GM21576 (cell line): ENCODE data around the gene INSM1.

Experiments used
- ATAC-seq: cut with Tn5 transposase; IDR thresholded peaks from one replicate; pipeline ENCODE4 v1.9.1; 2021; ENCODE audit warnings: mild to moderate bottlenecking, moderate library complexity; ENCODE audit not compliant: unreplicated experiment

INSM1 gene

DNA sequence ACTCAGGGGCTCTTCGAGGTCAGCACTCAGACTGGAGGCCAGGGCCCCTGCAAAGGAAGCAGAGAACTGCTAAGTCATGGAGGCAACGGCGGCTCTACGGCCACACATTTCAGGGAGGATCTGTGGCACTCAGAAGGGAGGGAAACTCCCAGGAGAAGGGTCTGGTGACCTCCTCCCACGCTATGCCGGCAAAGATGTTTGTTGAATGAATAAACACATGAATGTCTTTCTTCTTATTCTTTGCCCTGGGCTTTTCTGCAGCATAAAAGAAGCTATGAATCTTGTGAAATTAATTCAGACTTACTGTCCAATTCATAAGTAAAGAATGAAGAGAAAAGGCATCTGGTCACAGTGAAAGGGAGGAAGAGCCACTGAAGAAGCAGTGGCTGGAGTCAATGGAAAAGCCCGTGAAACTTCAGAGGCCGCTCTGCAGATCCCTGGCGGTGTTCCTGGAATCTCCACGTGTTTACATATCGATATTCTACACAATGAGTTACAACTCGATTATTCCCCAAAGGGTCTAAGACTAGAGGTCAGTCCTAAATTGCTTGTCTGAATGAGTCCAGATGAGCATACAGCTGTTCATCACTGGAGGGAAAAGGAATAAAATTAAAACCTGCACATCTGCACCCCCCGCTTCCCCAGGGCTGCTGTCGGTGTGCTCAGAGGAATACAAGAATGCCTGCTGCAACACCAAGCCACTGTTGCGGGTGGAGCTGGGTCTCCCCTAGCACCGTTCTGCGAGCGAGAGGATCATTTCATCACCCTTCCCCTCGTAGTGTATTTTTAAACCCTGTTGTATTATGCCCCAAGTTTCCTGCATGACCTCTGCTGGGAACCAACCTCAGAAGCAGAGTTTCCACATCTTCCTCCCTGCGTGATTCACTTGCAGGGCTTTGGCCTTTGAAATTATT is 25.6 kb downstream of the INSM1 start:
- ATAC-seq = no peak

DNA sequence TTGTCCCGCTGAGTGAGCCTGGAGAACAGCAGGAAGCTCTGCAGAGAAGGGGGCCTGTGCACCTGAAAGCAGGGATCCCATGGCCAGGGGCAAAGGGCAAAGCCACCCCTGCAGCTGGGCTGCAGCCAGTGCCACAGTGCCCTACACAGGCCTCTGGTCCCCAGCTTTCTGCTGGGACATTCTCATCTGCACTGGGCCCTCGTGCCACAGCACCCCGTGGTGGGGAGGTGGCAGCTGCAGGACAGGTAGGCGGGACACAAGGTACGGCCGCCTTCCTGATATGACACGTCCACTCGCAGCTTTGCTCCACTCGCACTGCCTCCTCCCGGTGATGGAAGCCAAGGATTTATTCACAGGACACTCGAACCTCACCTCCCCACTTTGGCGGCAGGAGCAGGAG is 27.2 kb downstream of the INSM1 start:
- ATAC-seq = no peak

DNA sequence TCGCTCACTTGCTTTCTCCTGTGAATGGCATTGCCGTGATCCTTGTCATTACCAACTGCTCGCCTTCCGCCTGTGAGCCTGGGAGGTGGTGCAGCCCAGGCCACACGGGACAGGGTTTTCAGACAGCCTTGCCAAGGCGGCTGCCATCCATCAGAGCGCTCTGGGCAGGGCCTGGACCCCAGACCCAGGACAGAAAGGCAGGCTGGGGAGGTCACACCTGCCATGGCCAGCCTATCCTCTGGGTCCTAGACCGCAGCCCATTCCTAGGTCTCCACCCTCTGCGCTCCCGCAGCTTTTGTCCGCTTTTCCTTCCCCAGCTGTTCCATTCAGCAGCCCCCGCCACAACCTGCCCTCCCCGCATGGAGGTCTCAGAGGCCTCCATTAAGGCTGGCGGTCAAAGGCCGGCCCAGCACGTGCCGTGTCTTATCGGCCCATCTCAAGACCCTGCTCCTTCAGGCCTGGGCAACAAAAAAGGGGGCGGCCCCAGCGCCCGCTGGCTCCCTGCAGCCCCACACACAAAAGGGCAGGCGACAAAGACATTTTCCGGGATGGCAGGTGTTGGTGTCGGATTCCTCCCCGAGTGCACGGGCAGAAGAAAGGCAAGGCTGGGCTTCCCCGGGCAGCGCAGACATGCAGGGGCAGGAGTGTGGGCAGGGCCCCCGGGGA is 28.1 kb downstream of the INSM1 start:
- no peak for ATAC-seq

DNA sequence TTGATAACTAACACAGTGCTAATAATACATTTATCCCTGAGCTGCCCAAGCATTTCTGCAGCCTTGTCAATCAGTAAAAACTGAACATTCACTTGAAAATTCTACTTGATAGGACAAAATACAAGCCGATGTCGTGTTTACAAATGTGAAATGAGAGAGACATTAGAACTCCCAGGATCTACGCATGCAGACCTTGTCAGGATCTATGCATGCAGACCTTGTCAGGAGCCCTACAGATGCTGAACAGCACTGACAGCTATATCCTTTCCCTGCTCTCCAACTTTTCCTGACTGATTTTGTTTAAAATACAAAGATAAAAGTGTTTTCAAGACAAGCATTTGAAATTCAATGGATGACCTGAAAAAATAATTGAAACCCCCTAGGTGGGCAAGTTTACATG is 28.9 kb downstream of the INSM1 start:
- ATAC-seq = no peak

DNA sequence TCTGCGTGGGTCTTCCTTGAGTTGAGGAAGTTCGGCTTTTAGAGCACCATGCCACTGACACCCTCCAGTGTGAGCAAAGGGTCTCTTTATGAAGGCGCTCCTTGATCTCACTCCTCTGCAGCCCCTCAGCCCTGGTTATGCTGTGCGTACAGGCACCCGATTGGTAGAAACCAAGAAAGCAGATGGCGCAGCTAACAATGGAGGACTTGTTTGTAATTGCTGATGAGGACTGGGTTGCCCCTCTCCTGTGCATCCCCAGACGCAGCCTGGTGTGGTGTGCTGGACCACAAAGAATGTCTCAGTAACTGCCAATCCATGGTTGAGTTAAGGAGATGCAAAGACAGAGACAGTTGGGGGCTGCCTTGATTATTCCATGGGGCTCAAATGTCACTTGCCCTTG is 30.2 kb downstream of the INSM1 start:
- no peak for ATAC-seq

DNA sequence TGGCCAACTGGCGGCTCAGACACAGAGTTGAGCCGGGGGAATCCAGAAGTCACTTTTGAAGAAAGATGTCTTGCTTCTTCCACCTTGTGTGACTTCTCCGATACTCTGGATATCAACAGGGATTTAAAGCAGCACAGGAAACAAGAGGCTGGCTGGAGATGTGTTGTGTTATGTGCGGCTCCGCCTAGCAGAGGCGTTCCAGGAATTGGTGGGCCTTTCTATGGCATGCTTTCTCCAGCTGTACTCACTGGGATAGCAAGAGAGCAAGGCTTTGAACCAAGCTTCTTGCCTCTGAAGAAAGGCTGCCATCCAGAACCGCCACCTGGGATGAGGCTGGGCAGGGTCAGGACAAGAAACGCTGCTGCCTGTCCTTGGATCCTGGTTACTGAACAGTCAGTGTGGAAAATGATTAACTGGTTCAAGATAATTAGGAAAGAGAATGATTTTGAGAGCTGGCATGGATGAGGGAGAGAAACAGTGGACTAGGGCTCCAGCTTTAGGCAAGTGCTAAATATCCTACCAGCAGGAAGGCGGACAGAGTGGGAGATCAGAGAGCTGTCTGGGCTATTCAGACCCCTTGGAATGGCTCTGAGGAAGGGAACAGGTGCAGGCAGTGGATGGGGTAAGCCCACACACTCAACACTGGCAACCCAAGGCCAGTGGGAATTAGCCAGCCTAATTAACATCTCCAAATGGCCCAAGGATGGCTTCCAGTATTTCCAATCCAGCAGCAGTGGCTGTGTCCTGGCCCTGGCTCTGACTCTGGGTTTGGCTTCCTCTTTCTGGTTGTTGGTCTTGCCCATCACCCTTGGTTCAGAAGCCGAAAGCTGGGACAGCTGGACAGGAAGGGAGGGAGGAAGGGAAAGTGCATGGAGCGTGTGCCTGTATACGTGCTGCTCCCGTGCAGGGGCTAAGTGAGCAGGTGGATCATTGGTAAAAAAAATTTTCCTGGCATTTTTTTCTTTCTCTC is 31.9 kb downstream of the INSM1 start:
- no peak for ATAC-seq

DNA sequence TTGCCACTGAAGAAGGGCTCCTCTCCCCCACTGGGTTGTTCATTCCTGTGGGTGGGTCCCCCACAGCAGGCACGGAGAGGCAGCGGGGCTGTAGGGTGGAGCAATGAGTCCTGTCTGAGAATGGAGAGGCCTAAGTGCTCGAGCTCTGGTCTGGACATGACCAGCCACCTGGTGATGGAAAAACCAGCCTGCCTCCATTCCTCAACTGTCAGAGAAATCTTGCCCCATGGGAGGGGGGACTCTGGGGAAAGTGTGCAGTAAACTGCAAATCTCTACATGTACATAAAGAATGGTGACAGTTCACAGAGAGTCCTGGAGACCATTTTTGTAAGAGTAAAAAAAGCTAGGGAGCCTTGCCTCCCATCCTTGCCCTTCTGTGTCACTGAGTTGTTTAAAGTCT is 34.1 kb downstream of the INSM1 start:
- ATAC-seq = no peak

DNA sequence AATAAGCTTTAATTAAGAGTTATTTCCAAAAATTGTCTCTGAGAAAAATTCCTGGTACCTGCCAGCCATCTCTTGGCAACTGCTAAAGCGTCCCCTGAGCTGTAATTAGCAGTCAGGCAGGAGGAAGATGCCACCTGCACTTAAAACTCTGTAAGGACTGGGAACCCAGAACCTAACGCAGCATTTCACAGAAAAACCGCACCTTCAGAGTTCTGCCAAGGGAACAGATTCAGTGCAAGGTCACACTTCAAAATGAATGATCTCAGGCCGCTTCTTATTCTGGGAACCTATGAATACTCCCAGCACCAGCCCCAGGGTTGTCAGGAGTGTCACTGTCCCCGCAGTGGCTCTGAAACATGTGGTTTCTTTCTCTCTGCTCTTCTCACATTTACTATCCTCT is 36.7 kb downstream of the INSM1 start:
- ATAC-seq = no peak

DNA sequence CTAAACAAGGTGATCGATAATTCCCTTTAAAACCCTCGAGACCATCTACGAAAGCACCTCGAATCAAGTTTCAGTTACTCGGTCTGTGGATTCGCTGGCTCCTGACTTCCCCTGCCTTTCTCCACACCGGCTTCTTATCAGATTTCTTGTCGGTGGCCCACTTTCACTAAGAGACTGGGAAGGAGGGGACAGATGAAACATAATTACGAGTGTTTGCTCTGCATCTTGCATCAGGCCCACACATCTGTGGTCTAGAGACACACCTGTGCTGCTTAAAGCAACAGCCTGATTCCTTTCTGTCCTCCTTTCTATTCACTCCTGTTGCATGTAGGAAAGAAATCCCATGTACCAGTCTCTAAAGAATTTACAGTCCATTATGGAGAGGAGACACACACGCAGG is 37.7 kb downstream of the INSM1 start:
- no peak for ATAC-seq

DNA sequence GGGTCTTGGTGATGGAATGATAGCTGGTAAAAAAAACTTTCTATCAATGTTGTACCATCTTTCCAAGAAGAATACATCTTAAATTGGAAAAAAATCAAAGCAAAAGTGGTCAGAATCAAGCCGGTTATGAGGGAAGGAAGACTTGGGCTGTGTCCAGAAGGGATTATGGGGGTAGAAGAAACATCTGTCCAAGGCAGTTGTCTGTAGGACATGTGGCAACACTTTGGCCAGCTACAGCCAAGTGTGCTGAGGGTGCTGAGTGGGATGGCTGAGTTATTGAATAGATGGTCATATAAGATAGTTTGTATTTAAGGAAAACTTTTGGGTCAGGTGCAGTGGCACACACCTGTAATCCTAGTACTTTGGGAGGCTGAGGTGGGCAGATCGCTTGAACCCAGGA is 38.4 kb downstream of the INSM1 start:
- no peak for ATAC-seq

DNA sequence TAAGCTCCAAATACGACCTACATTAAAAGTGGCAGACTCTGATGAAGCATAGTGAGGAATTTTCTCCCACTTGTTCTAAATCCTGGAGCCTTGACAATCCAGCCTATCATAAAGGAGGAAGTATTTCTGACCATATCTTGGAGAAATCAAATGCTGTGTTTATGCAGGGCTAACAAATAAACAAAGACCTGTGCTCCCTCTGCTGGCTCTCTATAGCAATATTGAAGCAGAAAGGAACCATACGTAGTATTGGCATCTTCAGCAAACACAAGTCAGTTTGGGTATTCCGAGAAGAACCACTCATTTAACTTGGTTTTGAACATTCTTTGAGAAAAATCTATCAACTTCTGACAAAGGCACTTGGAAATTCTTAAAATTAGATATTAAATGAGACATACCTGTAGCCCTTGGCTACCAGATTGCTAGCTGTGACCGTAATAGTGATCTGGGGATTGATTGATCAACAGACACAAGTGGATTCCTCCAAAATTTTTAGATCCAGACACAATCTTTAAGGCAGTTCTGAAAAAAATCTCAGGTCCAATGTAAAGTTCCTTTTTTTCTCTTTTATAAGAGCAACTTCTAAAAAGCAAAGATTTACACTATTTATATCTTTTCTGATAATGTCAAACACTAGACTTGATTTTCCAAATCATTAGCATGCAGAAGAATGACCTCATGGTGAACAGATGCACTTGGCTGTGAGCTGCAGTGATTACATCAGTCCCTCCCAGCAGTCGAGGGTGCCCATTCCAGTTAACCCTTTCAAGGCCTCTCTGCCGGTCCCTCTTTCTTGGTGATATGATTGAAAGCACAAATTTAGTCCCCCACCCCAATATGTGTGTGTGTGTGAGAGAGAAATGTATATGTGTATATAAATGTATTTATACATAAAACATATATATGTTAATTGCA is 40.2 kb downstream of the INSM1 start:
- no peak for ATAC-seq

DNA sequence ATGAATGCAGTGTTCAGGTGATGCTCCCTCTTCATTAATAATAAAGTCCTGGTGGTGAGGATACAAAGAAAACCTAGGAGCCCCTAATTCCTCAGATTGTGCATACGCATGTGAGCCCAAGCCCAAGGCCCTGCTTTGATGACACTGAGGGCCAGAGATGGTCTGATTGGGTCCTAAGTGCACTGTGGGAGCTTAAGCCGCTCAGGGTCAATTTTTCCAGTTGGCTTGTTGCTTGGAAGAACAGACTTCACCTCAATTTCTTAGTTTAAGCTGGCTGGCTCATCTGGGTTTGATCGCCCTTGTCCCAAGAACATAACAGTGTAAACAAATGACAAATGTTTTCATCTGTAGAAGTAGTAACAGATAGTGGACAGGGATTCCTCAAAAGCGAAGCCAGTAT is 41.4 kb downstream of the INSM1 start:
- ATAC-seq = no peak

DNA sequence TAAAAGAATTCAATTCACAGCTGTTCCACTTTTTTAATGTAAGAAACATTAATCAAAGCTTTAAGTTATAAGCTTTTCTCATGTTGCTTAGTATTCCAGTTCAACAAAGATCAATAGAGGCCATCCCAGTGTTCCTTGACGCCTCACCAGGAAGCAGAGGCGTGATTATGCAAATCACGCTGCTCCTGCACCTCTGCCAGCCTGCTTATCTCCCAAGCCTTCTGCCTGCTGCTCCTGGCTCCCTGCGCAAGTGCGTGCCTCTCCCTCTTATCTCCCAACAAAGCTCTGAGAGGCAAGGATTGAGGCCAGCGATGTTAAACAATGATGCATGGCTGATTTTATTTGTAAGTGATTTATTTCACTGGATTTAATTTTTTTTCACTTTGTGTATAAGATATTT is 42.8 kb downstream of the INSM1 start:
- ATAC-seq = no peak

DNA sequence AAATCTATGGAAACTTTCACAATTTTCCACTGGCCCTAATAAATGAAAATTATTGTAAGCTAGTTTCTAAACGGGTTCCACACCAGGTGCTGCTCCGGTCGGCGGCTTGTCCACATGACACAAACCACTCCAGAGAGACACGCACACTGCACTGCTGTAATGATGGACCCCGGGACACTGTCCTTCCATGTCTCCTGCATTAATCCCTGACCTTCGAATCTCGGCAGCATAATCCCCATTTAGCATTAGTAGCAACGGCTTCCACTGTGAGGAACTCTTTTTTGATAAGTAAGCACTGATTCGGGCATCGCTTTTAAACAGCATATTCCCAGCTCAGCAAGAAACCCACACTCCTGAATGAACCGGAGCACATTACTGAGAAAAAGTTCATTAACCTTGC is 43.5 kb downstream of the INSM1 start:
- no peak for ATAC-seq

DNA sequence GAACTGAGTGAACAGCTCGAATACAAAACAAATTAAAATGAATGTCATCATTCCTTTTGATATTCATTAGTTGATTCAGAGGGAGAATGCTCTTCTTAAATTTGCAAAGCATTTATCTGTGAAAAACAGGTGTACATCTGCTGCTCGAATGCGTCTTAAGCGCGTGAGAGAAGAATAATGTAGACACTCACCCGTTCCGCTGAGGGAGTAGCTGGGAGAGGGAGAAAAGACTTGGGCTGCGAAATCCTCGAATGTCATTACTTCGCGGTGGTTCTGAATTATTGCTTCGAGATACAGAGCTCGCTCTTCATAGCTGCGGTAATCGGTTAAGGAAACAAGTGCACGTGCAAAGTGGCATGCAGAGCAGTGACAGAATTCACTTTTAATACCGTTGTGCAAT is 43.9 kb downstream of the INSM1 start:
- ATAC-seq = no peak

DNA sequence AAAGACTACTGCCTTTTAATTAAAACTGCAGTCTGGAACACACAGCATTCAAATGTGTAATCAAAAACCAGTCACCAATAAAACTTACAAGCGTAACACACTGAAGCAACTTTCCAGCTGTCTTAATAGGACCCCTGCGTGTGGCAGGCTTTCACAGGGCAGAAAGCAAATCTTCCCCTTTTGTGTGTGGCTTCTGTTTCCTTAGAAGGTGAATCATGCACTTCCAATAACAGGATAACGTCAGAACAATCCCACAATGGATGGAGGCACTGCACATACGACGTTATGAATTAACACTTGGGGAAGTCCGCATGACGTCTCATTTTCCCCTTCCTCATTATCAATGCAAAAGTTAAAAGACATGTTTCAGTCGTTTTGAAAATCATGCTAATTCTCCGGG is 44.8 kb downstream of the INSM1 start:
- no peak for ATAC-seq

DNA sequence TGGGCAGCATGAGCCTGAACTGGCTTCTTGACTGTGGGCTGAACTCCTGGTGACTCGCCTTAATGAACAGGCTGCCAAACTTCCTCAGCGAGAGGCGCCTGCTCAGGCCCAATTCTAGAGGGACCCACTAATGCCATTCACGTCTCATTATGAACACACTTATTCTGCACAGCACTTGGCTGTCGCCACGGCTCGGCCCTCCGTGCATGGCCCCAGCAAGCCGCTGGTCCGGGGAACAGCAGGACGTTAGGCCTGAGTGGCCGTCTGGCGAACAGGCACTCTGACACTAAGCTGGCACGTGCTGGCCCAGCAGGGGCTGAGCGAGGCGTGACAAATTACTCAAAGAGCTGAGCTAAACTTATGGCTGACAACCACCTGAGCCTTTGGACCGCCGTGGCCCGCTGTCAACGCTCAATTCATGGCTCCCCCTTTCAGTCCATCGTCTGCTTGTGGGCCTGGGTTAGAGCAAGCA is 45.9 kb downstream of the INSM1 start:
- no peak for ATAC-seq

DNA sequence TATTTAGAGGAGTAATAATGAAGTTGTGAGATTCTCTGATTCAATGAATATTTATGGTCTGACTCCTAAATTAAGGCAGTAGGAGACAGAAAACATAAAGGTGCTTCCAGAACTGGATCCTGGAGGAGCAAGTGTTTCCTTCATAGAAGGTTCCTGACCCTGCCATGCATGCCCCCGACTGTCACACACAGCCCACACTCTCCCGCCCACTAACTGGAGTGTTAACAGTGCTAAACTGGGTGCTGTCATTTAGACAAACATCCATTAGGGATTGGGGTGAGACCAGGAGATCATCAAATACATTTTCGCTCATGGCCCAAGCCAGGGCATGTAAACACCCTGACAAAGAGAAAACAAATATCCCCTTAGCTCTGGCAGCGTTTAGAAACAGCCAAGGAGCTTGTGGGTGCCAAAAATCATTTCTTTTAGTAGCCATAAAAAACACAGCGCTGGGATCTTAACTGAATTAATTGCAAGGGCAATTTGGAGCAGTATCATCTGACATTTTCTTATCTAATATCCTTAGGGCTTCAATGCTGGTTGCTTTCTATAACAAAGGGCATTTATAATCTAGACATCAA is 46.8 kb downstream of the INSM1 start:
- no peak for ATAC-seq

DNA sequence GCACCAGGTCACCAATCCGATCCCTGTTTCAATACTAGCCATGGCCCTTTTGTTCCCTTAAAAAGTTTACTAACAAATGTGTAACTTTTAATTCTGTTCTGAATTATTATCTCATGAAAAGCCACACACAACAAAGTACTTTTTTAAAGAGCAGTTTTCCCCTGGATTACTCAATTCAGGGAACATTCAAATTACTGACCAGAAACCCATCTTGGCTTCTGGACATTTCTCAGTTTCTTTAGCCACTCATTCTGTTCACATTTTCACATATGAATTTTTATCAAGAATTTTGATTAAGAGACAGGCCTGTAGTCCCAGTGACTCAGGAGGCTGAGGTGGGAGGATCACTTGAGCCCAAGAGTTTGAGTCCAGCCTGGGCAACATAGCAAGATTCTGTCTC is 47.4 kb downstream of the INSM1 start:
- no peak for ATAC-seq
